ENCODE results near the gene UBE2Z. TPM values are rescaled to one million over a fixed set of nuclear protein-coding genes. Genes with fewer than 3 reads are reported as not detected.
A peak's percentile ranks its signal among the peaks of the same experiment; 100 is the strongest.

Gene UBE2Z
- 10 to 100 TPM; 78.2 to 98.4 (median 91.6) TPM for total RNA-seq
- total RNA-seq (2013) = 57.6 TPM
- 53.0 to 165 (median 110) reads per million in 29 experiments for total RNA-seq

DNA sequence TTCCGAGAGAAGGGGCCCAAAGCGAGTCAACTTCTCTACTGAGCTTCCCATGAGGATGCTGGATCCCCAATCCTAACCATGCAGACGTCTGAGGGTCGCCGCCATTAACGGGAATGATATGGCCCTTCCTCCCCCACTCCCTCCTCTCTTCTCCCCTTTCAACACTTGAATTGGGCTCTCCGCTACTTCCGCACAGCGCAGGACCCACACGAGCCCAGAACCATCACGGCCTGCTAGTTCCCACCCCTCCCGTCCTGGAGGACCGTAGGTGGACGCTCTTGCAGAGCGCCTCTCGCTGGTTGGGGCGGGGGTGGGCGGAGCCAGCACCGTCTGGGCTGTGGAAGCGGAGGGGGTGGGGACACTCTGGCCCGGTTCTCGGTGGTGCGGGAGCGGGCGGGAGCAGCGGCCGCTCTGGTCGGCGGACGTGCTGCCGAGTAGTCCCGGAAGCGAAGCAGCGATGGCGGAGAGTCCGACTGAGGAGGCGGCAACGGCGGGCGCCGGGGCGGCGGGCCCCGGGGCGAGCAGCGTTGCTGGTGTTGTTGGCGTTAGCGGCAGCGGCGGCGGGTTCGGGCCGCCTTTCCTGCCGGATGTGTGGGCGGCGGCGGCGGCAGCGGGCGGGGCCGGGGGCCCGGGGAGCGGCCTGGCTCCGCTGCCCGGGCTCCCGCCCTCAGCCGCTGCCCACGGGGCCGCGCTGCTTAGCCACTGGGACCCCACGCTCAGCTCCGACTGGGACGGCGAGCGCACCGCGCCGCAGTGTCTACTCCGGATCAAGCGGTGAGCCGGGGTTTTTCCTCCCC lies at the start of gene UBE2Z:
TSS of gene UBE2Z (plus strand) at position 361 of the 797 bp plus-strand sequence. CDS start at position 458, 97 bp downstream.
- Histone ChIP-seq H3K9me3 (no peaks in the 10 kb centered on the region), H3K4me1 (ENCODE audit: control insufficient read depth in 1 of 2, extremely low read depth in 1 of 2, insufficient read depth in 2 of 2, low read length in 2 of 2) (peaks cover 9 to 36% of the 10 kb centered on the region in 2 experiments), H3K27ac (ENCODE audit: low read length) (peak within 1 kb of the TSS; percentile 92), H3K4me3 (ENCODE audit: control insufficient read depth in 1 of 2, extremely low read depth in 1 of 2, low read length in 1 of 2) (peak within 1 kb of the TSS; percentile 49 to 54), H3K27me3 (replicated peaks in 1 of 2; ENCODE audit: control insufficient read depth in 2 of 2, extremely low read depth in 1 of 2, insufficient read depth in 2 of 2, low read length in 1 of 2) (no peaks in the 10 kb centered on the region), H3K36me3 (ENCODE audit: control insufficient read depth in 2 of 2, extremely low read depth in 1 of 2, insufficient read depth in 1 of 2, low read length in 1 of 2) (peaks cover 5 to 24% of the 10 kb centered on the region in 2 donors)
- H3K27me3 Mint-ChIP-seq = no peaks in the 10 kb centered on the region
- ChIA-PET POLR2A (interaction anchor here (0.6 to 1.2 kb wide), 7 partner anchors 15 to 967 kb away, joined by 3 to 5 read pairs (median 3); partner anchors contain the start of genes ATP5MC1 (in 2 of the 2), SNF8 (in 2 of the 2) and PNPO (in 1 of the 2)), CTCF (interaction anchor here (0.7 to 1.4 kb wide), 3 partner anchors 16 to 24 kb away, joined by 3 to 6 read pairs (median 3); partner anchors contain the start of gene ATP5MC1 (in 1 of the 2))
- H3K4me1 Mint-ChIP-seq = peaks cover 47 to 55% (median 48%) of the 10 kb centered on the region in 3 donors
- peak; percentile 90 to 94 (median 92) for ATAC-seq (replicated peaks in 1 of 4)
- H3K4me3 Mint-ChIP-seq = peak within 1 kb of the TSS; percentile 86 to 90 (median 87)
- peak within 1 kb of the TSS; percentile 95 to 96 for H3K27ac Mint-ChIP-seq
- H3K9me3 Mint-ChIP-seq = no peaks in the 10 kb centered on the region
- WGBS (ENCODE audit: insufficient coverage) = under 1% methylated on average over 67 of the region's 81 CpGs
- H3K36me3 Mint-ChIP-seq = peaks cover 16% of the 10 kb centered on the region
- peak; percentile 73 to 94 (median 82) for DNase-seq

DNA sequence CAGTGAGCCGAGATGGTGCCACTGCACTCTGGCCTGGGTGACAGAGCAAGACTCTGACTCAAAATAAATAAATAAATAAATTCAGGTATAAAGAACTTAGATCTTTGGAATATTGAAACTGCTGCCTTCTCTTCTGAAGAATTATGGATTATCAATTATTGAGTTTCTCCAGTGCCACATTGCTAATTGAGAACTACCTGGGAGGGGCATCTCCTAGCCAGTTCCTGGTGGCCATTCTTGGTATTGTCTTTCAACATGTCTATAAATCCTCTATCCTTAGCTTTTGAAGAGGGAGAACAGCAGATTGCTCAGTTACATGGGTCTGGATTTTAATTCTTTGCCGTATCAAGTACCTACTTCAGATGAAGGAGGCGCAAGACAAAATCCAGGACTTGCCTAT lies 48.2 kb upstream of the UBE2Z start:
- H3K4me3 Mint-ChIP-seq = no peak overlapping the region
- Histone ChIP-seq H3K4me1 (ENCODE audit: control insufficient read depth in 1 of 2, extremely low read depth in 1 of 2, insufficient read depth in 2 of 2, low read length in 2 of 2) (no peaks in the 10 kb centered on the region), H3K9me3 (no peaks in the 10 kb centered on the region), H3K27ac (ENCODE audit: low read length) (no peak overlapping the region), H3K4me3 (ENCODE audit: control insufficient read depth in 1 of 2, extremely low read depth in 1 of 2, low read length in 1 of 2) (no peak overlapping the region), H3K36me3 (ENCODE audit: control insufficient read depth in 2 of 2, extremely low read depth in 1 of 2, insufficient read depth in 1 of 2, low read length in 1 of 2) (peaks cover 10 to 68% of the 10 kb centered on the region in 2 donors), H3K27me3 (replicated peaks in 1 of 2; ENCODE audit: control insufficient read depth in 2 of 2, extremely low read depth in 1 of 2, insufficient read depth in 2 of 2, low read length in 1 of 2) (no peaks in the 10 kb centered on the region)
- H3K36me3 Mint-ChIP-seq = peaks cover 51% of the 10 kb centered on the region
- WGBS (ENCODE audit: insufficient coverage) = no CpG with 5 or more reads among the region's 3 CpGs
- peaks cover 0 to 3% (median 0%) of the 10 kb centered on the region in 3 donors for H3K4me1 Mint-ChIP-seq
- H3K27me3 Mint-ChIP-seq = no peaks in the 10 kb centered on the region
- DNase-seq (no peak), ATAC-seq (replicated peaks in 1 of 4) (no peak)
- no peak overlapping the region for H3K27ac Mint-ChIP-seq
- no peaks in the 10 kb centered on the region for H3K9me3 Mint-ChIP-seq
- POLR2A ChIA-PET = interaction anchor here in 1 of 2 donors (1.1 kb wide), 1 partner anchor 22 kb away, joined by 3 read pairs; no protein-coding TSS in a partner anchor
- CTCF ChIA-PET = no interaction called here

GRCh38 chr17:48860456-48860855 lies 47.8 kb upstream of the UBE2Z start:
- WGBS (ENCODE audit: insufficient coverage) = 100% methylated on average over 3 of the region's 4 CpGs

DNA sequence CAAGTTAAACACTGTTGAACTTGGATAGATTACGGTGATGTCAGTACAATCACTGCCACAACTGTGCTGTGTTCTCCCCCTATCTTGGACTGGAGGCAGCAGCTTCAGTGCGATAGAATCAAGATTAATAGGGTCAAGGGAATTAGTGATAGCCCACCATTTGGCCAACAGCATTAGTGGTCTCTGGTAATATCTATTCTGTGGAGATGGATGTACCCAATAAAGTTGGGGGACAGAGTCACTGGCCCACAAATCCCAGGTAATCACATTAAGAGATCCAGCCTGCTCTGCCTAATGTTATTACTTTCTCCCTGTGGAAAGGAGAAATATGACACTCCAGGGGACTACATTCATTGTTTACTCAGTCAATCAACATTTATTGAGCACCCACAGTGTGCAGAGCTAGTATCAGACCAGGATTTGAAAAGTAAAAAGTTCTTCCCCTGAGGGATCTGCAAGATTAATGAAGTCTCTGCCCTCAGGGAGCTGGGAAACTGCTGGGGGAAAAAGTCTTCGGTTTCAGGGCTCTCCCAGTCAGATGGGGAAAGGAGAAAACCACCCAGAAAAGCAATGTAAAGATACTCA lies 39.2 kb upstream of the UBE2Z start:
- peaks cover 18% of the 10 kb centered on the region for H3K36me3 Mint-ChIP-seq
- 100% methylated on average over 2 of the region's 3 CpGs for WGBS (ENCODE audit: insufficient coverage)
- Histone ChIP-seq H3K4me1 (ENCODE audit: control insufficient read depth in 1 of 2, extremely low read depth in 1 of 2, insufficient read depth in 2 of 2, low read length in 2 of 2) (no peaks in the 10 kb centered on the region), H3K4me3 (ENCODE audit: control insufficient read depth in 1 of 2, extremely low read depth in 1 of 2, low read length in 1 of 2) (no peak overlapping the region), H3K27me3 (replicated peaks in 1 of 2; ENCODE audit: control insufficient read depth in 2 of 2, extremely low read depth in 1 of 2, insufficient read depth in 2 of 2, low read length in 1 of 2) (peaks cover 0 to 3% of the 10 kb centered on the region in 2 experiments), H3K27ac (ENCODE audit: low read length) (no peak overlapping the region), H3K9me3 (no peaks in the 10 kb centered on the region), H3K36me3 (ENCODE audit: control insufficient read depth in 2 of 2, extremely low read depth in 1 of 2, insufficient read depth in 1 of 2, low read length in 1 of 2) (peaks cover 0 to 13% of the 10 kb centered on the region in 2 donors)
- H3K4me1 Mint-ChIP-seq = peaks cover 0 to 4% (median 0%) of the 10 kb centered on the region in 3 donors
- no peaks in the 10 kb centered on the region for H3K9me3 Mint-ChIP-seq
- ATAC-seq (replicated peaks in 1 of 4) (no peak), DNase-seq (no peak)
- no peaks in the 10 kb centered on the region for H3K27me3 Mint-ChIP-seq
- CTCF ChIA-PET = interaction anchor here in 1 of 2 donors (1.0 kb wide), 1 partner anchor 10 kb away, joined by 3 read pairs; no protein-coding TSS in a partner anchor
- H3K27ac Mint-ChIP-seq = no peak overlapping the region
- no peak overlapping the region for H3K4me3 Mint-ChIP-seq
- POLR2A ChIA-PET = no interaction called here

More at GRCh38 chr17:48860456-48860855, 47.8 kb upstream of the UBE2Z start:
- ATAC-seq (replicated peaks in 1 of 4) (no peak), DNase-seq (no peak)
- H3K27ac Mint-ChIP-seq = no peak overlapping the region
- Histone ChIP-seq H3K4me1 (ENCODE audit: control insufficient read depth in 1 of 2, extremely low read depth in 1 of 2, insufficient read depth in 2 of 2, low read length in 2 of 2) (no peaks in the 10 kb centered on the region), H3K36me3 (ENCODE audit: control insufficient read depth in 2 of 2, extremely low read depth in 1 of 2, insufficient read depth in 1 of 2, low read length in 1 of 2) (peaks cover 10 to 64% of the 10 kb centered on the region in 2 donors), H3K27ac (ENCODE audit: low read length) (no peak overlapping the region), H3K9me3 (no peaks in the 10 kb centered on the region), H3K27me3 (replicated peaks in 1 of 2; ENCODE audit: control insufficient read depth in 2 of 2, extremely low read depth in 1 of 2, insufficient read depth in 2 of 2, low read length in 1 of 2) (no peaks in the 10 kb centered on the region), H3K4me3 (ENCODE audit: control insufficient read depth in 1 of 2, extremely low read depth in 1 of 2, low read length in 1 of 2) (no peak overlapping the region)
- no peaks in the 10 kb centered on the region for H3K9me3 Mint-ChIP-seq
- H3K36me3 Mint-ChIP-seq = peaks cover 49% of the 10 kb centered on the region
- ChIA-PET POLR2A (interaction anchor here in 1 of 2 donors (1.1 kb wide), 1 partner anchor 22 kb away, joined by 3 read pairs; no protein-coding TSS in a partner anchor), CTCF (interaction anchor here in 1 of 2 donors (0.5 kb wide), 1 partner anchor 23 kb away, joined by 4 read pairs; no protein-coding TSS in a partner anchor)
- peaks cover 0 to 3% (median 0%) of the 10 kb centered on the region in 3 donors for H3K4me1 Mint-ChIP-seq
- no peak overlapping the region for H3K4me3 Mint-ChIP-seq
- H3K27me3 Mint-ChIP-seq = no peaks in the 10 kb centered on the region

- ChIA-PET POLR2A (no interaction called here), CTCF (interaction anchor here (1.0 to 1.4 kb wide), 2 partner anchors 9 kb away, joined by 3 to 6 read pairs; no protein-coding TSS in a partner anchor)
- Histone ChIP-seq H3K27ac (ENCODE audit: low read length) (no peak overlapping the region), H3K4me3 (ENCODE audit: control insufficient read depth in 1 of 2, extremely low read depth in 1 of 2, low read length in 1 of 2) (no peak overlapping the region), H3K4me1 (ENCODE audit: control insufficient read depth in 1 of 2, extremely low read depth in 1 of 2, insufficient read depth in 2 of 2, low read length in 2 of 2) (no peaks in the 10 kb centered on the region), H3K9me3 (no peaks in the 10 kb centered on the region), H3K36me3 (ENCODE audit: control insufficient read depth in 2 of 2, extremely low read depth in 1 of 2, insufficient read depth in 1 of 2, low read length in 1 of 2) (peaks cover 0 to 6% of the 10 kb centered on the region in 2 donors), H3K27me3 (replicated peaks in 1 of 2; ENCODE audit: control insufficient read depth in 2 of 2, extremely low read depth in 1 of 2, insufficient read depth in 2 of 2, low read length in 1 of 2) (peaks cover 0 to 3% of the 10 kb centered on the region in 2 experiments)
- DNase-seq (no peak), ATAC-seq (replicated peaks in 1 of 4) (no peak)
- H3K4me1 Mint-ChIP-seq = peaks cover 0 to 4% (median 0%) of the 10 kb centered on the region in 3 donors
- H3K9me3 Mint-ChIP-seq = no peaks in the 10 kb centered on the region
- H3K4me3 Mint-ChIP-seq = no peak overlapping the region
- no peak overlapping the region for H3K27ac Mint-ChIP-seq
- H3K27me3 Mint-ChIP-seq = peaks cover under 1 to 1% of the 10 kb centered on the region in 2 donors
- 100% methylated on average over 4 of the region's 6 CpGs for WGBS (ENCODE audit: insufficient coverage)
- peaks cover 10% of the 10 kb centered on the region for H3K36me3 Mint-ChIP-seq
Observed at GRCh38 chr17:48869821-48870318, 38.3 kb upstream of the UBE2Z start.

All from T-cell (primary cell).